ENCODE results near the gene DIP2B. TPM values are rescaled to one million over a fixed set of nuclear protein-coding genes. Genes with fewer than 3 reads are reported as not detected.

DIP2B gene
- total and polyA plus RNA-seq, 2 of the 13 experiments (the other 11 are each of a cell fraction or from before 2014, with no cell fraction given) = 32.1 to 35.8 TPM

DNA sequence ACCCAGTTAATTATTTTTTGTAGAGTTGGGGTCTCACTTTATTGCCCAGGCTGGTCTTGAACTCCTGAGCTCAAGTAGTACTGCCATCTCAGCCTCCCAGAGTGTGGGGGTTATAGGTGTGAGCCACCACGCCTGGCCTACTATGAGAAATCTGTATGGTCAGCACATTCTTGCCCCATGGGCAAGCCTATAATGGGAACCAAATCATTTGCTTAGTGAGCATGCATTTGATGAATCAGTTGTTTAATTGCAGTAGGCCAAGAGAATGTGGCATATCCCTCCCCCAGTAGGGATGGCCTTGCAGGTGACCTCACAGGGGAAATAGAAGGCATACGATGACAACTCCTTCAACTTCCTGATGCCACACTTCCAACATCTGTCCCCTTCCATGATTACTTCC, 122.7 kb downstream of the DIP2B start:
- H4K20me1 ChIP-seq (ENCODE audit: insufficient read depth, low read length) = no peaks in the 10 kb centered on the region; the same call in 1 of the 2 replicates
- in situ Hi-C loops (cut with HindIII; ENCODE audit: extremely low pct_ligation_motif_present, low pct_unique_long_range_greater_than_20kb) (no loop called here), intact Hi-C loops (cut with micrococcal nuclease; ENCODE audit: unreplicated experiment) (no loop called here)
- TF ChIP-seq SP140L (CRISPR knock-in tag; IDR thresholded peaks at IDR 0.05; ENCODE audit: borderline replicate concordance) = no peak
- no peak for TF ChIP-seq ZNF205 (CRISPR knock-in tag; IDR thresholded peaks at IDR 0.05)
- TF ChIP-seq MAFK (conservative IDR thresholded peaks at IDR 0.05 in 1 of 2, IDR thresholded peaks at IDR 0.05 in 1 of 2; ENCODE audit: low read length in 2 of 2) = peak; percentile 86 to 89
- TF ChIP-seq, protein P1, sequence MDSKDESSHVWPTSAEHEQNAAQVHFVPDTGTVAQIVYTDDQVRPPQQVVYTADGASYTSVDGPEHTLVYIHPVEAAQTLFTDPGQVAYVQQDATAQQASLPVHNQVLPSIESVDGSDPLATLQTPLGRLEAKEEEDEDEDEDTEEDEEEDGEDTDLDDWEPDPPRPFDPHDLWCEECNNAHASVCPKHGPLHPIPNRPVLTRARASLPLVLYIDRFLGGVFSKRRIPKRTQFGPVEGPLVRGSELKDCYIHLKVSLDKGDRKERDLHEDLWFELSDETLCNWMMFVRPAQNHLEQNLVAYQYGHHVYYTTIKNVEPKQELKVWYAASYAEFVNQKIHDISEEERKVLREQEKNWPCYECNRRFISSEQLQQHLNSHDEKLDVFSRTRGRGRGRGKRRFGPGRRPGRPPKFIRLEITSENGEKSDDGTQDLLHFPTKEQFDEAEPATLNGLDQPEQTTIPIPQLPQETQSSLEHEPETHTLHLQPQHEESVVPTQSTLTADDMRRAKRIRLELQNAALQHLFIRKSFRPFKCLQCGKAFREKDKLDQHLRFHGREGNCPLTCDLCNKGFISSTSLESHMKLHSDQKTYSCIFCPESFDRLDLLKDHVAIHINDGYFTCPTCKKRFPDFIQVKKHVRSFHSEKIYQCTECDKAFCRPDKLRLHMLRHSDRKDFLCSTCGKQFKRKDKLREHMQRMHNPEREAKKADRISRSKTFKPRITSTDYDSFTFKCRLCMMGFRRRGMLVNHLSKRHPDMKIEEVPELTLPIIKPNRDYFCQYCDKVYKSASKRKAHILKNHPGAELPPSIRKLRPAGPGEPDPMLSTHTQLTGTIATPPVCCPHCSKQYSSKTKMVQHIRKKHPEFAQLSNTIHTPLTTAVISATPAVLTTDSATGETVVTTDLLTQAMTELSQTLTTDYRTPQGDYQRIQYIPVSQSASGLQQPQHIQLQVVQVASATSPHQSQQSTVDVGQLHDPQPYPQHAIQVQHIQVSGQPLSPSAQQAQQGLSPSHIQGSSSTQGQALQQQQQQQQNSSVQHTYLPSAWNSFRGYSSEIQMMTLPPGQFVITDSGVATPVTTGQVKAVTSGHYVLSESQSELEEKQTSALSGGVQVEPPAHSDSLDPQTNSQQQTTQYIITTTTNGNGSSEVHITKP (CRISPR knock-in tag; IDR thresholded peaks at IDR 0.05; ENCODE audit: low read depth) = no peak
- TF ChIP-seq MAFF (IDR thresholded peaks at IDR 0.05; ENCODE audit: low read depth, low read length) = peak; percentile 81
- peaks cover 10 to 34% of the 10 kb centered on the region in 2 experiments; a peak in 4 of 5 replicates for H3K36me3 ChIP-seq (replicated peaks in 1 of 2; ENCODE audit: control insufficient read depth in 1 of 2, insufficient read depth in 2 of 2, low read length in 2 of 2)
- H3K4me2 ChIP-seq (ENCODE audit: low read depth, low read length) = no peak overlapping the region
- CTCF ChIA-PET (ENCODE audit: low intra/inter-chr PET ratio, low total read pairs) = no interaction called here
- no peaks in the 10 kb centered on the region for H3K9me3 ChIP-seq (ENCODE audit: low read length)
- no peak overlapping the region for H3K4me3 ChIP-seq (replicated peaks in 1 of 3; ENCODE audit: insufficient read depth in 1 of 3, low read depth in 2 of 3, low read length in 3 of 3)
- no TSS peak for BruUV-seq (replicated peaks)
- POLR2A ChIA-PET = no interaction called here
- FAIRE-seq = no peak
- H3K27ac ChIP-seq (ENCODE audit: extremely low read length, insufficient read depth, low read length) = no peak overlapping the region
- peaks cover 34% of the 10 kb centered on the region for H3K79me2 ChIP-seq (ENCODE audit: insufficient read depth, low read length)
- WGBS (ENCODE audit: low lambda C conversion rate) = 93% methylated on average over 2 of the region's 2 CpGs
- no peak for DNase-seq (ENCODE audit: low spot score)
- no peak overlapping the region for H2AFZ ChIP-seq (ENCODE audit: low read length)
- ATAC-seq = no peak
- no peak overlapping the region for H3K9ac ChIP-seq (ENCODE audit: insufficient read depth, low read depth, low read length)
- peaks cover 21% of the 10 kb centered on the region for H3K4me1 ChIP-seq (ENCODE audit: insufficient read depth, low read length)
- H3K27me3 ChIP-seq (ENCODE audit: control insufficient read depth in 1 of 2, insufficient read depth in 2 of 2, low read length in 2 of 2) = no peaks in the 10 kb centered on the region
